HFFc6 (cell line): ENCODE measurements around the gene BPIFA1. TPM values are rescaled to one million over a fixed set of nuclear protein-coding genes. Genes with fewer than 3 reads are reported as not detected.

Source experiments
- DNase-seq: peaks from one replicate; pipeline ENCODE4 v3.0.0-alpha.2; 2018
- H3K27ac Mint-ChIP-seq: 2 replicates; pipeline ENCODE4 v1.8.0; 2020; ENCODE audit warnings: mild to moderate bottlenecking, mixed read lengths
- H3K27me3 Mint-ChIP-seq: 2 replicates; pipeline ENCODE4 v1.8.0; 2021; ENCODE audit warnings: mild to moderate bottlenecking, moderate library complexity, mixed read lengths; ENCODE audit not compliant: insufficient read depth
- H3K36me3 Mint-ChIP-seq: 2 replicates; pipeline ENCODE4 v1.8.0; 2021; ENCODE audit warnings: low read depth, mixed read lengths
- H3K4me1 Mint-ChIP-seq: 2 replicates; pipeline ENCODE4 v1.8.0; 2020; ENCODE audit warnings: low read depth, mixed read lengths
- H3K4me3 Mint-ChIP-seq: 2 replicates; pipeline ENCODE4 v1.8.0; 2020; ENCODE audit warnings: mild to moderate bottlenecking, moderate library complexity, mixed read lengths
- H3K9me3 Mint-ChIP-seq: 2 replicates; pipeline ENCODE4 v1.8.0; 2020; ENCODE audit warnings: mild to moderate bottlenecking, mixed read lengths
- CTCF ChIP-seq: fragments of 200-600 bp; sonication (generic); IDR thresholded peaks from 2 replicates; pipeline ENCODE4 v1.5.0; 2021; ENCODE audit warnings: antibody characterized with exemption, mild to moderate bottlenecking
- total RNA-seq, 6 experiments: library from RNA; stranded (reverse); fragmentation: NEBNext Ultra II Directional; extraction: Animal tissue kit (Norgen Biotek cat#: 25700); gene quantifications; 2 replicates in 1 of 6; 3 replicates in 5 of 6; pipeline ENCODE4 v1.2.3, GENCODE V29; 2021

The BPIFA1 gene
- total RNA-seq, 6 experiments from 2014 or later: not detected

- H3K9me3 Mint-ChIP-seq: no peaks in the 10 kb centered on the region
- DNase-seq: no peak
- H3K27ac Mint-ChIP-seq: no peak overlapping the region
- TF ChIP-seq CTCF: no peak
- H3K36me3 Mint-ChIP-seq: no peaks in the 10 kb centered on the region
- no peaks in the 10 kb centered on the region for H3K4me1 Mint-ChIP-seq
- H3K27me3 Mint-ChIP-seq: peaks cover 35% of the 10 kb centered on the region
- no peak overlapping the region for H3K4me3 Mint-ChIP-seq
Observed at GRCh38 chr20:33272155-33272873, 36.5 kb downstream of the BPIFA1 start.

GRCh38 chr20:33273117-33273851 lies 37.5 kb downstream of the BPIFA1 start:
- Mint-ChIP-seq H3K36me3 (no peaks in the 10 kb centered on the region), H3K9me3 (no peaks in the 10 kb centered on the region), H3K4me3 (no peak overlapping the region), H3K4me1 (no peaks in the 10 kb centered on the region), H3K27ac (no peak overlapping the region), H3K27me3 (peaks cover 37% of the 10 kb centered on the region)
- no peak for TF ChIP-seq CTCF
- DNase-seq: no peak

- no peak for TF ChIP-seq CTCF
- Mint-ChIP-seq H3K27ac (no peak overlapping the region), H3K4me1 (no peaks in the 10 kb centered on the region), H3K9me3 (no peaks in the 10 kb centered on the region), H3K4me3 (no peak overlapping the region), H3K36me3 (no peaks in the 10 kb centered on the region), H3K27me3 (peaks cover 51% of the 10 kb centered on the region)
- DNase-seq: no peak
Observed at GRCh38 chr20:33275215-33275614, 39.4 kb downstream of the BPIFA1 start.

GRCh38 chr20:33275871-33276270 lies 40.1 kb downstream of the BPIFA1 start:
- H3K27me3 Mint-ChIP-seq: peaks cover 52% of the 10 kb centered on the region
- H3K4me1 Mint-ChIP-seq: no peaks in the 10 kb centered on the region
- no peak for TF ChIP-seq CTCF
- no peak for DNase-seq
- H3K9me3 Mint-ChIP-seq: no peaks in the 10 kb centered on the region
- H3K4me3 Mint-ChIP-seq: no peak overlapping the region
- H3K36me3 Mint-ChIP-seq: no peaks in the 10 kb centered on the region
- H3K27ac Mint-ChIP-seq: no peak overlapping the region

- no peaks in the 10 kb centered on the region for H3K4me1 Mint-ChIP-seq
- no peak for TF ChIP-seq CTCF
- H3K9me3 Mint-ChIP-seq: no peaks in the 10 kb centered on the region
- no peak overlapping the region for H3K4me3 Mint-ChIP-seq
- no peak overlapping the region for H3K27ac Mint-ChIP-seq
- no peaks in the 10 kb centered on the region for H3K36me3 Mint-ChIP-seq
- DNase-seq: no peak
- peaks cover 55% of the 10 kb centered on the region for H3K27me3 Mint-ChIP-seq
Observed at GRCh38 chr20:33276303-33277113, 40.7 kb downstream of the BPIFA1 start.
